ENCODE results near the gene TMEM161A.

- no peak for TF ChIP-seq EP300 (IDR thresholded peaks at IDR 0.05)
- no peak for TF ChIP-seq CTCF (IDR thresholded peaks at IDR 0.05)
- no peak for TF ChIP-seq POLR2A (IDR thresholded peaks at IDR 0.05)
Measured at GRCh38 chr19:19126102-19126501, 12.2 kb downstream of the TMEM161A start.

Measured in gastroesophageal sphincter (tissue), 3 donors.